CD14-positive monocyte (primary cell): ENCODE results near the gene ZBED6. TPM values are rescaled to one million over a fixed set of nuclear protein-coding genes. Genes with fewer than 3 reads are reported as not detected.

Source experiments
- DNase-seq, 3 donors: peaks; one replicate each; pipeline ENCODE4 v3.0.0-alpha.2; 2011 to 2022
- H2AFZ ChIP-seq: 2 replicates; pipeline ENCODE4 v1.6.0; 2012; ENCODE audit warnings: mild to moderate bottlenecking, low read depth, low read length, inconsistent platforms; ENCODE audit not compliant: insufficient read depth, poor library complexity, severe bottlenecking
- H3K27ac ChIP-seq, 2 donors: 1 replicate in 1 of 2; 2 replicates in 1 of 2; pipeline ENCODE4 v1.5.1; 2012 to 2013; ENCODE audit warnings: low read length in 2 of 2, control low read depth in 1 of 2, inconsistent platforms in 1 of 2, low read depth in 1 of 2, mild to moderate bottlenecking in 1 of 2
- H3K27me3 ChIP-seq, 2 donors: one replicate each; pipeline versions ENCODE4 v1.6.0 to v1.6.1; 2011 to 2013; ENCODE audit warnings: low read length in 2 of 2; ENCODE audit not compliant: control insufficient read depth in 2 of 2, insufficient read depth in 2 of 2
- H3K36me3 ChIP-seq, 2 donors: replicated peaks in 1 of 2; 1 replicate in 1 of 2; 2 replicates in 1 of 2; pipeline versions ENCODE4 v1.5.1 to v1.6.1; 2012 to 2013; ENCODE audit warnings: low read length in 2 of 2, control low read depth in 1 of 2, inconsistent platforms in 1 of 2, mild to moderate bottlenecking in 1 of 2; ENCODE audit not compliant: insufficient read depth in 2 of 2, control insufficient read depth in 1 of 2
- H3K4me1 ChIP-seq, 2 donors: 1 replicate in 1 of 2; 2 replicates in 1 of 2; pipeline versions ENCODE4 v1.5.1 to v1.6.1; 2012 to 2013; ENCODE audit warnings: low read length in 2 of 2, control low read depth in 1 of 2, inconsistent platforms in 1 of 2, mild to moderate bottlenecking in 1 of 2, moderate library complexity in 1 of 2; ENCODE audit not compliant: insufficient read depth in 2 of 2, control insufficient read depth in 1 of 2
- H3K4me2 ChIP-seq: replicated peaks from 2 replicates; pipeline ENCODE3; 2012; ENCODE audit warnings: low read length, moderate library complexity, mild to moderate bottlenecking; ENCODE audit not compliant: poor library complexity, severe bottlenecking; ENCODE audit errors: extremely low read depth
- H3K4me3 ChIP-seq, 3 experiments: fragments of 200-600 bp in 1 of 3; sonication (generic) in 1 of 3; replicated peaks in 1 of 3; 1 replicate in 2 of 3; 2 replicates in 1 of 3; pipeline ENCODE4 v1.5.1; 2011 to 2013; ENCODE audit warnings: low read length in 3 of 3, mild to moderate bottlenecking in 3 of 3, control low read depth in 2 of 3, low read depth in 2 of 3, inconsistent platforms in 1 of 3, moderate library complexity in 1 of 3
- H3K79me2 ChIP-seq: 2 replicates; pipeline ENCODE4 v1.6.0; 2012; ENCODE audit warnings: mild to moderate bottlenecking, control low read depth, inconsistent platforms, low read length, moderate library complexity; ENCODE audit not compliant: insufficient read depth
- H3K9ac ChIP-seq: 2 replicates; pipeline ENCODE4 v1.6.0; 2017; ENCODE audit warnings: low read length, mild to moderate bottlenecking; ENCODE audit not compliant: insufficient read depth, poor library complexity, severe bottlenecking
- H3K9me3 ChIP-seq, 2 donors: replicated peaks in 1 of 2; 1 replicate in 1 of 2; 2 replicates in 1 of 2; pipeline versions ENCODE4 v1.5.1 to v1.6.1; 2012 to 2013; ENCODE audit warnings: low read length in 2 of 2, control low read depth in 1 of 2; ENCODE audit not compliant: control insufficient read depth in 1 of 2, insufficient read depth in 1 of 2
- H4K20me1 ChIP-seq: 2 replicates; pipeline ENCODE4 v1.6.0; 2012; ENCODE audit warnings: mild to moderate bottlenecking, low read length, control low read depth, moderate library complexity; ENCODE audit not compliant: insufficient read depth
- H3K27ac Mint-ChIP-seq, 7 donors: one replicate each; pipeline ENCODE4 v1.8.0; 2020; ENCODE audit warnings: mild to moderate bottlenecking in 7 of 7, mixed read lengths in 7 of 7, moderate library complexity in 6 of 7, inconsistent platforms in 2 of 7
- H3K27me3 Mint-ChIP-seq, 3 donors: one replicate each; pipeline ENCODE4 v1.8.0; 2021 to 2022; ENCODE audit warnings: low read depth in 3 of 3, mild to moderate bottlenecking in 3 of 3, mixed read lengths in 3 of 3, moderate library complexity in 3 of 3, inconsistent platforms in 1 of 3
- H3K36me3 Mint-ChIP-seq, 2 donors: one replicate each; pipeline ENCODE4 v1.8.0; 2020; ENCODE audit warnings: mixed read lengths in 2 of 2, inconsistent platforms in 1 of 2, mild to moderate bottlenecking in 1 of 2
- H3K4me1 Mint-ChIP-seq: one replicate; pipeline ENCODE4 v1.8.0; 2020; ENCODE audit warnings: mild to moderate bottlenecking, mixed read lengths
- H3K4me3 Mint-ChIP-seq, 2 donors: one replicate each; pipeline ENCODE4 v1.8.0; 2020; ENCODE audit warnings: mild to moderate bottlenecking in 2 of 2, mixed read lengths in 2 of 2, moderate library complexity in 1 of 2
- H3K9me3 Mint-ChIP-seq, 7 donors: one replicate each; pipeline ENCODE4 v1.8.0; 2020 to 2022; ENCODE audit warnings: mixed read lengths in 7 of 7, mild to moderate bottlenecking in 6 of 7, moderate library complexity in 6 of 7, inconsistent platforms in 2 of 7
- WGBS: methylation state at CpG from one replicate; pipeline ENCODE4 v1.1.5; 2013; ENCODE audit warnings: missing lambda C conversion rate; ENCODE audit not compliant: insufficient coverage; 5-methylcytosine and 5-hydroxymethylcytosine counted together
- intact Hi-C, 2 donors: fragments of 100-400 bp; cut with micrococcal nuclease; formaldehyde crosslinking; loops; one replicate each; pipeline versions ENCODE4 v1.15.0 to v1.15.1; 2023
- polyA plus RNA-seq, 3 donors: library from polyadenylated mRNA; depleted of rRNA in 1 of 3; unstranded in 2 of 3; stranded (reverse) in 1 of 3; fragments of 300-500 nt in 2 of 3; fragments of >200 nt in 1 of 3; fragmentation: Illumina TruSeq in 2 of 3; gene quantifications; 1 replicate in 2 of 3; 2 replicates in 1 of 3; pipeline ENCODE4 v1.2.3, GENCODE V29; 2012 to 2021
- TF ChIP-seq, protein P1 (sequence below): fragments of 200-600 bp; IDR thresholded peaks from one replicate; pipeline ENCODE4 v1.8.0; 2022; ENCODE audit warnings: antibody characterized with exemption, mild to moderate bottlenecking

Gene ZBED6
- polyA plus RNA-seq, 3 donors = 0.56 to 2.2 (median 1.00) TPM

DNA sequence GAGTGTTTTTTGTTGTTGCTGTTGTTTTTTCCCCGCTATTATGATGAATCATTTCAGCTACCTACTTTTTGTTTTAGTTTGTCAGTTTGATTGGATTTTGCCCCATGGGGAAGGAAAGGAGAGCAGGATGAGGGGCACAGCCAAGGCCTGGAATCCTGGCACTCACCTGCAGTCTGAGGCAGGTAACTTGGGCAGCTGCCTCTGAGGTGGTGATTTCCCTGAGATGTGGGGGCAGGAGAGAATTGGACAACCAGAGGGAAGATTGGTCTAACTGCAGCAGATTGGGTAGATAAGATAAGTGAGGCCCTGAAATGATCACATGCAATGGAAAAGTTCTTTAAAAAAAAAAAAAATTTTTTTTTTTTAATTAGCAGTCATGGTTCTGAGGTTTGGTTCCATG is 31.9 kb upstream of the ZBED6 start:
- Histone ChIP-seq H4K20me1 (no peaks in the 10 kb centered on the region), H2AFZ (no peak overlapping the region), H3K27ac (no peak overlapping the region), H3K4me2 (no peak overlapping the region), H3K79me2 (no peaks in the 10 kb centered on the region), H3K4me1 (no peaks in the 10 kb centered on the region), H3K27me3 (no peaks in the 10 kb centered on the region), H3K36me3 (no peaks in the 10 kb centered on the region), H3K9me3 (no peaks in the 10 kb centered on the region), H3K9ac (no peak overlapping the region), H3K4me3 (no peak overlapping the region)
- no peak overlapping the region for H3K27ac Mint-ChIP-seq
- H3K27me3 Mint-ChIP-seq = peaks cover 0 to 1% (median 0%) of the 10 kb centered on the region in 3 donors
- H3K9me3 Mint-ChIP-seq = no peaks in the 10 kb centered on the region
- peaks cover 16% of the 10 kb centered on the region for H3K4me1 Mint-ChIP-seq
- no peak for DNase-seq
- H3K36me3 Mint-ChIP-seq = peaks cover 0 to 3% of the 10 kb centered on the region in 2 donors
- no CpG with 5 or more reads among the region's 1 CpG for WGBS
- H3K4me3 Mint-ChIP-seq = no peak overlapping the region
- intact Hi-C loops = loop anchor here in 1 of 2 donors (5.0 kb wide), 1 partner anchor 34 kb away; the partner anchor contains the start of genes ZBED6 and ZC3H11A
- TF ChIP-seq, protein P1, sequence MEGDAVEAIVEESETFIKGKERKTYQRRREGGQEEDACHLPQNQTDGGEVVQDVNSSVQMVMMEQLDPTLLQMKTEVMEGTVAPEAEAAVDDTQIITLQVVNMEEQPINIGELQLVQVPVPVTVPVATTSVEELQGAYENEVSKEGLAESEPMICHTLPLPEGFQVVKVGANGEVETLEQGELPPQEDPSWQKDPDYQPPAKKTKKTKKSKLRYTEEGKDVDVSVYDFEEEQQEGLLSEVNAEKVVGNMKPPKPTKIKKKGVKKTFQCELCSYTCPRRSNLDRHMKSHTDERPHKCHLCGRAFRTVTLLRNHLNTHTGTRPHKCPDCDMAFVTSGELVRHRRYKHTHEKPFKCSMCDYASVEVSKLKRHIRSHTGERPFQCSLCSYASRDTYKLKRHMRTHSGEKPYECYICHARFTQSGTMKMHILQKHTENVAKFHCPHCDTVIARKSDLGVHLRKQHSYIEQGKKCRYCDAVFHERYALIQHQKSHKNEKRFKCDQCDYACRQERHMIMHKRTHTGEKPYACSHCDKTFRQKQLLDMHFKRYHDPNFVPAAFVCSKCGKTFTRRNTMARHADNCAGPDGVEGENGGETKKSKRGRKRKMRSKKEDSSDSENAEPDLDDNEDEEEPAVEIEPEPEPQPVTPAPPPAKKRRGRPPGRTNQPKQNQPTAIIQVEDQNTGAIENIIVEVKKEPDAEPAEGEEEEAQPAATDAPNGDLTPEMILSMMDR = no peak

DNA sequence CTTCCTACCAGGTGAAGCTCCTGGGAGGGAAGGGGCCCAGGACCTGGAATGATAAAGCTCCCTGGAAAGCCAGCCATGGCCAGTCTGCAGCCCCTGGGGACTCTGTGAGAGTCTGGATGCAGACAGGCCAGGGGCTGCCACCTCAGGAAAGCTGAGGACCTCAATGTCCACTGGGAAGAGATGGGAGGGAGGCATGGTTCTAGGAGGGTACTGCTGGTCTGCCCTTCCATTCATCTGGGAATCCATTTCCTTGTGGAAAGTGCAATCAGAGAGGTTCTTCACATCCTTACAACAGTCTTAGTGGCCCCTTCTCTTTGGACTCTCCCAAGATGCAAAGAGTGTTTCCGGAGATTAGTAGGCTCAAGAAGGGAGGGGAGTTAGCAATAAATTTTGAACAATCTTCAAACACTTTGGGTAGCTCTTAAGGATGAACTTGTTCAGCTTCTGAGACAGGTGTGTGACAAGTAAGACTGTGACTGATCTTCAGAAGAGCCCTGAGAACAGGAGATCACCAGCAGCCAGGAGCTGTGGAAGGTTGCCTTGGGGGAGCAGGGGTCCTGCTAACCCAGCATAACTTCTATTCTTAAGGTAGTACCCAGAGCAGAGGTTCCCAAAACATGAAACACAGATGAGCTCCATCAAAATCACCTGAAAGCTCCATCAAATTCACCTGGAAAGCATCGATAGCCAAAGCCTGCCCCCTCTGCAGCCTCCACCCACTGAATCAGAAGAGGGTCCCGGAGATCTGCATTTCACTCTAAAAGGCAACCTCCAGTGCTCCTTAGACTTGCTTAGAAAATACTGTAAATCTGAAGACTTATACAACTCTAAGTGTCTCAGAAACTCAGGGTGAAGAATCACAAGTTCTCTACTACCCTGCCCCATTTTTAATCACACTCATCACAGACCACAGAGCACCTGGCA is 31.1 kb upstream of the ZBED6 start:
- peak overlapping the region in 1 of 7 donors; percentile 71 for H3K27ac Mint-ChIP-seq
- Histone ChIP-seq H3K4me3 (no peak overlapping the region), H3K27me3 (no peaks in the 10 kb centered on the region), H3K4me2 (no peak overlapping the region), H3K79me2 (no peaks in the 10 kb centered on the region), H3K4me1 (peaks cover 5 to 7% of the 10 kb centered on the region in 2 donors), H3K36me3 (no peaks in the 10 kb centered on the region), H4K20me1 (no peaks in the 10 kb centered on the region), H3K27ac (no peak overlapping the region), H3K9me3 (no peaks in the 10 kb centered on the region), H2AFZ (peak overlapping the region; percentile 46), H3K9ac (no peak overlapping the region)
- peaks cover 24% of the 10 kb centered on the region for H3K4me1 Mint-ChIP-seq
- H3K27me3 Mint-ChIP-seq = peaks cover 0 to 1% (median 0%) of the 10 kb centered on the region in 3 donors
- H3K36me3 Mint-ChIP-seq = peaks cover 0 to 3% of the 10 kb centered on the region in 2 donors
- intact Hi-C loops = loop anchor here in 1 of 2 donors (5.0 kb wide), 1 partner anchor 33 kb away; the partner anchor contains the start of genes ZBED6 and ZC3H11A
- DNase-seq = no peak
- TF ChIP-seq, protein P1 = no peak
- no peak overlapping the region for H3K4me3 Mint-ChIP-seq
- H3K9me3 Mint-ChIP-seq = peaks cover 0 to 3% (median 0%) of the 10 kb centered on the region in 7 donors
- WGBS = 100% methylated on average over 2 of the region's 3 CpGs
